ENCODE measurements around the gene RASGRF1.
"Not testable (repeated sequence)": the region's sequence is repeated elsewhere in the genome, so short reads cannot be mapped to it uniquely, and the experiment has no call there.

The RASGRF1 gene

DNA sequence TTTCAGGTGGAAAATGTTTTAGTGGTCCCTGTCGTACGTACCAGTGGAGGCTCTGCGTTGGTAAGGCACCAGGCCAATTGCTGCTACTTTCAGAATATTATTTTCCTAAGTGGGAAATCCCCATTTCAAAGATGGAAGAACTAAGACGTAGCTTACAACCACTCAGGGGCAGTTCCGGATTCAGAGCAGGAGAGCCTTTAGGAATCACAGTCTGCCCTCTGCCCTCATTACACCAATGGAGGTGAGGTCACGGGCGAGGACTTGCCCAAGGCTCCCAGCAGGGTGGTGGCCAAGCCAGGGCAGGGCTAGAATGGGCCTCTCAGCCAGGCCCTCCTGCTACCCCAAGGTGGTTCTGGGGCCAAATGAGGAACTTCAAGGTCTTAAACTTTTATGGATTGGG is 72.6 kb downstream of the RASGRF1 start:
- in situ Hi-C loops (cut with HindIII; ENCODE audit: low sequenced_read_pairs), result no loop called here

DNA sequence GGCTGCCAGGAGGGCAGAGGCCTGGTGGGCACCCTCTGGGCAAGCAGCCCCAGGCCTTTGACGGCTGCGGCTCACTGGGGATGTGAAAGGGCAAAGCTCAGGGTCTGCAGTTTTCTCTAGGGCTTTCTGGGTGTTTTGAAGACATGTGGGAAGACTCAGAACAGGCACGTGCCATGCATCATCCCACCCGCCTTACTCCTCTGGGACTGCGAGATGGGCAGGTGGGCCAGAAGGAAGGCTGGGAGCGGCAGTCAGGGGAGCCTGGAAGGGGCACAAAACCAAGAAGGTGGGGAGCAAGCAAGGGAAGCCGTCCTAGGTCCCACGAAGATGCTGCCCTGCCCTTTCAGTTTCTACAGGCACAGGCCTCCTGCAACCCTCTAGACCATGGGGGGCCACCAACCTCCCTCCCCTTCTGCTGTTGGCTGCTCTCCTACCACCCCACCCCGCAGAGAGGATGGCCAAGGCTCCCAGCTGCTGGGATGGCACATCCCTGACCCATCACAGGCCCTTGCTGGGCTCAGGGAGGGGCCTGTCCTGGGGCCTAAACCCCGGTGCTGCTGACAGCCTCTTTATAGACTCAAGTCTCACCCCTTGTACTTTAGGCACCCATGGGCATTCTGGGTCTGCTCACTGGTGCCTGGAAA is 73.9 kb downstream of the RASGRF1 start:
- in situ Hi-C loops (cut with HindIII; ENCODE audit: low sequenced_read_pairs), result no loop called here

DNA sequence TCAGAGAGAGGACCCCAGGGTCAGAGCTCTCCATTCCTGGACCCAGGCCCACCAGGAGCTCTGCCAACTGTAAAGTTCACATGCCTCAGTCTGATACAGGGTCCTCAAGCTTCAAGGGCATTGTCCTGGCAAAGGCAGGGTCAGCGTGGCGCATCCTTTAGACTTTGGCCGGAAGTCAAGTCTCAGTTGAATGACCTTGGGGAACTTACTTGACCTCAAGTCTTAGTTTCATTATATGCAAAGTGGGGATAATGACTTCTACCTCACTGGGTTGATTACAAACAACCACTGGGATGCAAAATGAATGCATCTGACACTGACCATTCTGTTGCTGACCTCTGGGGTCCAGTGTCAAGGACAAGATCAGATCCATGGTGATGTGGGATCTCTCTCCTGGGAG is 75.2 kb downstream of the RASGRF1 start:
- in situ Hi-C loops (cut with HindIII; ENCODE audit: low sequenced_read_pairs), result no loop called here

DNA sequence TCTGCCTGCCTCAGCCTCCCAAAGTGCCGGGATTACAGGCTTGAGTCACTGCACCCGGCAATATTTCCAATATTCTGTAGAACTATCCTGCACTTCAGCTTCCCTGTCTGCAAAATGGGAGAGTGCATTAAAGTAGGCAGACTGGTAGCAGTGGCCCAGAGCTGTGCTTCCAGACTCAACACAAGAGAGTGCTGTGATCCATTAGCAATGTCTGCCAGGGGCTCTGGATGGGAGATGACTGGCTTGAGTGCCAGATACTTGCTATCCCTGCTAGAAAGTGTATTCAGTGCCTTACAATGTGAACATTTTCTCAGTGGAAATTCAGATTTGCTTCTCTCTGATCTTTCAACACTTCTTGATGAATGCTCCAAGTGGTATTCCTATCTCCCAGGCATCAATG is 80.3 kb downstream of the RASGRF1 start:
- in situ Hi-C loops (cut with HindIII; ENCODE audit: low sequenced_read_pairs), result no loop called here

DNA sequence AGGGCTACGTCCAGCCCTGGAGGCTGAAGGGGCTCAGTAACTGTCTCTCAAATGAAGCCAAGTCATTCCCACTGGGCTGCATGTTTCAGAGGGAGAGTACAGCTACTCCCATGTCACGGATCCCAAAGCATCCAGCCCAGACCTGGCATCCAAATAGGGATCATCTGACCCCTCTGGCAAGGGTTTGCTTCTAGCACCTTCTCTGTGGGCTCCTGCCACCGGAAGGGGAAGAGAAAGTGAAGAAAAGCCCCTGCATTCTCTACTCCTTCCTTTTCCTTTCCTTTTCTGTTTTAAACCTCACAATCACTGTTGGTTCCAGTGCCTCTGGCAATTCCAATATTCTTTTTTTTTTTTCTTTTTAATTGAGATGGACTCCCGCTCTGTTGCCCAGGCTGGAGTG is 81.2 kb downstream of the RASGRF1 start:
- in situ Hi-C loops (cut with HindIII; ENCODE audit: low sequenced_read_pairs), result no loop called here

DNA sequence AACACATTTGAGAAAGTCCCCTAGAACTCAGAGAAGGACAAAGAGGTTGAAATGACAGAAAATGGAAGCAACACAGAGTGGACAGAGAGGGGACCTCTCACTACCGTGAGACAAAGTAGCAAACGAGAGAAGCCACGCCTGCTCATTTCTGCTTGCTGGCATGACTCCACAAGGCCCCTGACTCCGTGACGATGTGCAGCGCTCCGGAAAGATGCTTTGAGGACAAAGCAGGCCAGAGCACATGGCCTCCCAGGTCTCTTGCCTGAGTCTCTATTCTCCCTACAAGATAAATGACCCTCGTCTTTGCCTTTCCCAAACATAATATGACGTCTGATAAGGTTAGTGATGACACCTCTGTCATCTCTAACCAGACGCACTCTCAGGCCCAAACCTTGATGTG is 81.9 kb downstream of the RASGRF1 start:
- in situ Hi-C loops (cut with HindIII; ENCODE audit: low sequenced_read_pairs), result no loop called here

DNA sequence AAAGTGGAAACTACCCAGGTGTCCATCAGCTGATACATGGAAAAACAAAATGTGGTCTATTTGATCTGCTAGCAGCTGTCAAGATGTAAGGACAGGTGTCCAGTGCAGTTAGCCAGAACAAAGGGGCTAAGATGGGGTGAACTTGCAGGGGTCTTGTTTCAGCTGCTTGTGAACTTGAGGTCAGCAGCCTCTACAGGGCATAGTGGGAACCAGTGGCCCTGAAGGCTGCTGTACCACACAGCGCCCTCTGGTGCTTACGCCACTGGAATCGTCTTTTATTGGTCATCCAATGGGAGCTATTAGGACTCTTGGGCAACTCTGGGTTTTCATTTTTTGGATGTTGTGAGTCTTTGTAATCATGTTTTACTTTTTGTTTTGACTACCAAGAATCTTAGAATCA is 83.5 kb downstream of the RASGRF1 start:
- in situ Hi-C loops (cut with HindIII; ENCODE audit: low sequenced_read_pairs), result no loop called here

DNA sequence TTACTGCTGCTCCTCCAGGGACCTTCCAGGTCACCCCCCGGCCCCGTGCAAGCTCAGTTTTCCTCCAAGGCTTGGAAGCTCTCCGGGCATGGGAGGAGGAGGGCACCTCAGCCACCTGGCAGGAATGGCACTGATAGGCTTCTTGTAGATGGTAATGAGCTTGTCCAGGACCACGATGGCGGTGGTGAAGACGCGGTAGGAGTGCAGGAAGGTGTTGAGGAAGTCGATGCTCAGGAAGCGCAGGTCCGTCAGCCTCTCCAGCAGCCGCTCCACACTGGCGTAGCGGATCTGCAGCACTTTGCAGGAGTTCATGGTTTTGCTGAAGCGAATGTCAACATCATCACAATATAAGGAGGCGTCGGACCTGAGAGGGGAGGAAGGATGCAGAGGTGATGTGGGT is 84.5 kb downstream of the RASGRF1 start:
- in situ Hi-C loops (cut with HindIII; ENCODE audit: low sequenced_read_pairs), result no loop called here

DNA sequence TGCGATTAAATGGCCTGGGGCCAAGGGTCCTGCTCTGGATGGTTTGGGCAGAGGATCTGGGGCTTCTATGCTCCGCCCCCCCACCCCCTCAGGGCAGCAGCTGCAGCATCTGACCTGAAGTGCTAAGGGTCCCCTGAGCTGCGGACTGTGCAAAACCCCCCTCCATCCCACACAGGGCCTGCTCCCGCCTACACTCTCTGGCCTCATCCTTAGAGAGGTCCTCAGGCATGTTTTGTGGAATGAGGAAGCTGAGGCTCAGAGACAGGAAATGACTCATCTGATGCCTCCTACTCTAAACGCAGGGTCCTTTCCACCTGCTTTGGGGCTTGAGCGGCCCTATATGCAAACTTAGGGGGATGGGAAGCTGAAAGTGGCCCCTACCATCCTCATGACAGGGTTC is 86.2 kb downstream of the RASGRF1 start:
- in situ Hi-C loops (cut with HindIII; ENCODE audit: low sequenced_read_pairs), result no loop called here

DNA sequence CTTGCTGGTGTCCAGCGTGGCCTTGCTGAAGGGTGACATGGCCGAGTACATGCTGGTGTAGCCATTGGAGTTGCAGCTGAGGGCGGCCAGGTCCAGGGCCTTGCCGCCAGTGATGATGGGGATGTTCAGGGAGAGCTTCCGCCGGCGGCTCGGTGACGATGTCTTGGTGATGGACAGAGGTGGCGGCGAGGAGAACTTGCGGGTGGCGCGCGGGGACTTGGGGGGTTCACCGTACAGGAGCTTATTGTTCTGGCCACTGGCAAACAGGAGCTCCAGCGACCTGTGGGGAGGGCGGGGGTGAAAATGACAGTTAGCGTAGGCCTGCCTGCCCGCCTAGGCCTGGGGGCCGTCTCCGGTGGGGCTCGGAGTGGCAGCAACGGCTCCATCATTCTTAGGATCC is 86.7 kb downstream of the RASGRF1 start:
- in situ Hi-C loops (cut with HindIII; ENCODE audit: low sequenced_read_pairs), result no loop called here

DNA sequence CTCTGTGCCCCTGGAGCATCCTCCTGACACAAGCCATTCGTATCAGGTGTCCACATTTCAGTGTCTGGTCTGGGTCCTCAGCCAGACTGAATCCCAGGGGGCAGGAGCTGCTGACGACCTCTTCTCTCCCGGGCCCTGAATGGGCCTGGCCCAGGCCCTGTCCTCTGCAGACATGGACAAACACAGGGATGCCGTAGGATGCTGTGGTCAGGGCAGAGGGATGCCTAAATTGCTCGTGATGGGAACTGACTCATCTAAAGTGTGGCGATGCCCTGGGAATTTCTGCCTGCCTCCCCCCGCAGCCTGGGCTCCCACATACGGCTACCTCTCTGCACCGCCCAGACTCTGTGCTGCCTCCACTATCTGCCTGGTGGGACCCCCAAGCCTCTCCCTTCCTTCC is 87.3 kb downstream of the RASGRF1 start:
- in situ Hi-C loops (cut with HindIII; ENCODE audit: low sequenced_read_pairs), result no loop called here

DNA sequence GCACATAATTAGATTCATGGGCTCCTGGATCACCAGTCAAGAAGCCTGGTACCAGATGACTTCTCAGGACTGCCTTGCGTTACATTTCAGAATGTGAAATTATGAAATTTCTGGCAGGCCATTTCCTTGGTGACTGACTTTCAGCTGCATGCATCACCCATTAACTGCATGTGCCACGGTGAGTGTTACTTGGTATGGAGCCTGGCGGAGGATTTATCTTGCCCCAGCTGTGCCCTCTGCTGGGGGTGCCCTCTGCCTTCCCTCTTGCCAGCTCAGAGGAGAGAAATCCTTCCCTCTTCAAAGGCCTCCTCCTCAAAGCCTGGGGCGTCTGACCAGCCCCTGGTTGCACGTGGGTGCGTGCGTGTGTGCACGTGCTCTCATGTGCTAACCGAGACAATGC is 88.0 kb downstream of the RASGRF1 start:
- in situ Hi-C loops (cut with HindIII; ENCODE audit: low sequenced_read_pairs), result no loop called here

DNA sequence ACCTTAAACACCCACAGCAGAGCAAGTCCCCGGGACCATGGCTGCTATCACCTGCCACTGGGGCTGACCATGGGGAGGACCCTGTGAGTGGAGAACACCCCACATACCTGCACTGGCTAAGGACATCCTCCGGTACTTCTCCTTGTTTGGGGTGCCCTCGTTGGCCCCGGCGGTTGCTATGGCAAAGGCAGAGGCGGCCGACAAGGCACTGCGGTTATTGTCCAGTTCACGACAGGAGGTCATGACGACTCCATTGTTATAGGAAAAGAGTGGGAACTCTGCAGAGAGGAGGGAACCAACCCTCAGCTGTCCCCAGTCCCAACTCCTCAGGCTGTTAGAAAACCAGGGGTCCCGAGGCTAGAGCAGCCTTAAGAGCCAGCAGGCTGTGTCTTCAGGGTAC is 90.9 kb downstream of the RASGRF1 start:
- in situ Hi-C loops (cut with HindIII; ENCODE audit: low sequenced_read_pairs), result no loop called here

DNA sequence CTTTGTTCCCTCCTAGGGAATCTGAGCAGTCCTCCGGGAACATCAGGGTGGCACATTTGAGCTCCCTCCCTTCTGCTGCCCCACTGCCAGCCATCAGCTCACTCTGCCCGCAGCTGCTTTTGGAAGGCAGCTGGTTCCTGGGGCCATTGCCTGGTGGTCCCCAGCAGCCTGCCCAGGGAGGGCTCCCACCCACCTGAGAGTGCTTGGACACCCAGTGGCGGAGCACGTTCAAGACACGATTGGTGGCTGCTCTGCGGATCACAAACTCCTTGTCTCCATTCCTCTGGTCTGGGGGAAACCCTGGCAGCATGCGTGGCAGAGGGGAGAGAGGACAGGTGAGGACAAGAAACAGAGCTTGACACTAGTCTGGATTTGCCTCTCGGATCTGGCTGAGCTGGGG is 92.1 kb downstream of the RASGRF1 start:
- in situ Hi-C loops (cut with HindIII; ENCODE audit: low sequenced_read_pairs), result no loop called here

DNA sequence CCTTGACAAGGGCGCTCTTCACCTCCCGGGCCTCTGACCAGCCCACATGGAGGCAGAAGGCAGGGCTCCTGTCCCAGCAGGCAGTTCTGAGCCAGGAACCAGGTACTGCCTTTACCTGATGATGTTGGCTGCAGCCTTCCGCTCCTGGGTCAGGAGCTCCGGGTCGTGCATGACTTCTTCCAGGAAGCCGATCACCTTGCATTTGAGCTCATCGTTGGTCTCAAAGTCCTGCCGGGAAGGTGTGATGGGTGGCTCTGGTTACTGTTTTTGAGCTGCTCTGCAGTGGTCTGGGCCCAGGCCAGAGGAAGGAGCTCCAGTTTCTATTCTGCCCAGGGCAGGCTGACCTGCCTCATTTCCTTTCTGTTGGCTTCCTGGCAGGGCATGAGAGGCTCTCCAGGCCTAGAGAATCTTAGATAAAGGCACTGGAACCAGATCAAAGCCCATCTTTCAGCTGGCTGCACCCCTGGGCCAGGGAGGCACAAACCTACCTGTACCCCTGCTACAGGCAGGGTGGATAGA is 92.5 kb downstream of the RASGRF1 start:
- in situ Hi-C loops (cut with HindIII; ENCODE audit: low sequenced_read_pairs), result no loop called here

DNA sequence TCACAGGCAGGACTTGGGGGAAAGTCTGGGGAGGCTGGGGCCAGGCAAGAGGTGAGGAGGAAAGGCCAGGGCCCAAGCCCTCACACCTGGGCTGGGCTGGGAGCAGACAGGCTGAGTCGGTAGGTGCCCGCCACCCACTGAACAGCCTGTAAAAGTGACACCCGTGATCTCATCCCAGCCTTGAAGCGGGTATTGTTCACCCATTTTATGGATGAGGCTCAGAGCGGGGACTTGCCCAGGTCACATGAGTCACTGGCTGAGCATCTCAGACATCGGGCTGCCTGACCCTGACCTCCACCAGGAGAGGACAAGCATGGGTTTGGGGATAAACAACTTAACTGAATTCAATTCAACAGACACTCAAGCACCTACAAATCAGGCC is 93.7 kb downstream of the RASGRF1 start:
- in situ Hi-C loops (cut with HindIII; ENCODE audit: low sequenced_read_pairs), result no loop called here

DNA sequence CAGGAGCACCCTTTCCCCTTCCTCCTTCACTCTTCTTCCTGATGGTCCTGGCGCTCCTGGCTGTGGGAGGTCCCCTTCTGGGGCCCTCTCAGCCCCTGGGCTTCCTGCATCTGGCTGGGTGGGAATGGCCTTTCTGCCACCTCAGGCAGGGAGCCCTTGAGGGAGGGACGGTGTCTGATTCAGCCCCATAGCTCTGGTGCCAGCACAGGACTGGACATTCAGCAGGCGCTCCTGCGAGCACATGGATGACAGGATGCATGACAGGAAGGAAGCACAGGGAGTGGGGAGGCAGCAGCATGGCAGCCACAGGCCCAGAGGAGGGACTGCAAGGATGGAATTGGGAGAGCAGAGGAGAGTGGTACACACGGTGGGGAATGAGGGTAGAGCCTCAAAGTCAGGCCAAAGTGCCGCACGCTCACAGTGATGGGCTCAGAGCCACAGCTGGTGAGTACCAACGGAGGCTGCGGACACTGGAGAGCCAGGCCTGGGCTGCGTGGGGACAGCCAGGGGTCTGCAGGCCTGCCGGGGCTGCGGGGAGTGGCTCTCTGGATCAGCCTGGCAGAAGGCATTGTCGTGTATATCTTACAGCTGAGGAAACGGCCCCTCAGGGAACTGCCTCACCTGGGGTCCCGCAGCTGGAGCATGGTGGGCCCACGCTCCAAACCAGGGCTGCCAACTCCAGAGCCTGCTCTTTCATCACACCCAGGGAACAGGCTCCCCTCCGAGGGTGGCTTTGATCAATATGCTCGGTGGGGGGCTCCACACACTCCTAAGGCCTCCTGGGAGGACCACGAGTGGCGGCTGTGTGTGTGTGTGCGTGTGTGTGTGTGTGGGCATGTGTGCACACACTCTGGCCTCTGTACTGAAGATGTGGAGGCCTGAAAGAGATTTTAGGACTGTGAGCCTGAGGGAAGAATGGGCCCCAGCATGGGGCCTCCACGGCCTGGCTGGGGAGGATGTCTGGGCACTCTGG is 94.4 kb downstream of the RASGRF1 start:
- in situ Hi-C loops (cut with HindIII; ENCODE audit: low sequenced_read_pairs), result no loop called here

DNA sequence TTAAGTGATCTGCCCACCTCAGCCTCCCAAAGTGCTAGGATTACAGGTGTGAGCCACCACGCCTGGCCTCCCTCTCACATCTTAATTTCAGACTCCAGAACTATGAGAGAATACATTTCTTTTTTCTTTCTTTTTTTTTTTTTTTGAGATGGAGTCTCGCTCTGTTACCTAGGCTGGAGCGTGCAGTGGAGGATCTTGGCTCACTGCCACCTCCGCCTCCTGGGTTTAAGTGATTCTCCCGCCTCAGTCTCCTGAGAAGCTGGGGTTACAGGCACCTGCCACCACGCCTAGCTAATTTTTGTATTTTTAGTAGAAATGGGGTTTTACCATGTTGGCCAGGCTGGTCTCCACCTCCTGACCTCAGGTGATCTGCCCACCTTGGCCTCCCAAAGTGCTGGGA is 95.4 kb downstream of the RASGRF1 start:
- in situ Hi-C loops (cut with HindIII; ENCODE audit: low sequenced_read_pairs), result not testable (repeated sequence)

DNA sequence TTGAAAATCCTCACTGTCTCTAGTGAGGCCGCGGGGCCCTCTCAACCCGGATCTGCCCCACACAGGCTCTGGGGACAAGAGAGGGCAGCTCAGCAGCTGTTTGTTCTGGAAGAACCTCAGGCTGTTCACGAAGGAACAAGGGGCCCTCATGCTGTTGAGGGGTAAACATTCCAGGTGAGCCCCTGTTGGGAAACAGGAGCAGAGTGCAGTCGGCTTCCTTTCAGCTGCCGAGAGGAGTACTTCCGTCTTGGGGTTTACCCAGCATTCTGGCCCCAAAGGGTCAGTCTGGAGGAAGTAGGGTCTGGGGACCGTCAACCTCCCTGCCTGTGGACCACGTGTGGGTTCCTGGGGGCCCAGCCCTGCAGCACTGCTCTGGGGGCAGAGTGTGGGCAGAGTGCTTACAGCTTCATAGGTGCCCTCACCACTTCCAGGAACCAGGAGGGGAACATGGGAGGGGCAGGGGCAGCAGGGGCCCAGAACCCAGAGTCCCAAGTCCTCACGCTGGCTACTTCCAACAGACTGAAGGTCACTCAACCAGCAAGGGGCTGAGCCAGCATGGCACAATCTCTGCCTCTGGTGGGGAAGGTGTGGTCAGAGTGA is 96.5 kb downstream of the RASGRF1 start:
- in situ Hi-C loops (cut with HindIII; ENCODE audit: low sequenced_read_pairs), result no loop called here

DNA sequence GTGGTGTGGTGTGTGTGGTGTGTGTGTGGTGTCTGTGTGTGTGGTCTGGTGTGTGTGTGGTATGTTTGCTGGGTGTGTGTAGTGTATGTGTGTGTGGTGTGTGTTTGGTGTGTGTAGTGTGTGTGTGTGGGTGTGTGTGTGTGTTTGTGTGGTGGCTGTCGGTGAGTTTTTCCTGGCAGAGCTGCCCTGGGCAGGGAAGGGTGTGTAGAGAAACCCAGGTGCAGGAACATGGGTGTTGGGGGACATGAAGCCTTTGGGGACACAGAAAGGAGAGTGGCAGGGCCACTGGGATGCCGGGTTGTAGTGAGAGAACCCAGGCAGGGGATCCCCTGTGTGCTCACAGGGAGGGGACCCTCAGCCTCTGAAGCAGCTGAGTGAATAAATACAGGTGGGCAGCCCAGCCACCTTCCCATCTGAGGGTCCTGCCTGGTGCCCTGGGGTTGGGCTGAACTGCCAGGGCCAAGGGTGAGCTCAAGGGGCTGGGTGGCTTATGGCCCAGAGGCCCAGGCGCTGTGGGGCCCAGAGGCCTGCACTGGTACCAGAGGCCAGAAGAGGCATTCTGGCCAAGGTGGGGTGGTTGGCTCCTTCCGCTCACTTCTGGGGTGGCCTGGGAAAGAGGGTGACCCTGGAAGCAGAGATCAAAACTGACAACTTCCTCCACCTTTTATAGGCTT is 97.2 kb downstream of the RASGRF1 start:
- in situ Hi-C loops (cut with HindIII; ENCODE audit: low sequenced_read_pairs), result no loop called here

Data from DLD1 (cell line).